ENCODE measurements around the gene HYKK.
A peak's percentile ranks its signal among the peaks of the same experiment; 100 is the strongest.
"Not testable (repeated sequence)": the region's sequence is repeated elsewhere in the genome, so short reads cannot be mapped to it uniquely, and the experiment has no call there.

The HYKK gene

DNA sequence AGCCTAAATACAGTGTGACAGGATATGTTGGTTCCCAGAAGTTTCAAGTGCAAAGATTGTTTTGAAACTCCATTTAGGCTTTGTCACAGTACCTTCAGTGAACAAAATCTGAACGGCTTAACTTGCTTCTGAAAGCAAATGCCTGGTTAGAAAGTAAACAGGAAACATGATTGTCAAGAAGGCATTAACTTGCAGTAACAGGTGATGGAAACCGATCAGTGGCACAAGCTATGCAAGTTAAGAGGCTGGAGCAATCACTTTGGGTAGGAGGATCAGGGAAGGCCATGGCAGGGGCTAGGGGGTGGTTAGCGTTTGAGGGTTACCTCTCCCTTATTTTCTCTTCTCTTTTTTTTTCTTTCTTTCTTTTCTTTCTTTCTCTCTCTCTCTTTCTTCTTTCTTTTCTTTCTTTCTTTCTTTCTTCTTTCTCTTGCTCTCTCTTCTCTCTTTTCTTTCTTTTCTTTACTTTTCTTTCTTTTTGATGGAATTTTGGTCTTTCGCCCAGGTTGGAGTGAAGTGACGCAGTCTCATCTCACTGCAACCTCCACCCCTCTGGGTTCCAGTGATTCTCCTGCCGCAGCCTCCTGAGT is 2.4 kb downstream of the HYKK start:
- Histone ChIP-seq H3K27ac (ENCODE audit: low read length) (no peak overlapping the region), H3K36me3 (ENCODE audit: insufficient read depth, low read depth, low read length) (no peaks in the 10 kb centered on the region), H3K9ac (ENCODE audit: low read depth, low read length) (no peak overlapping the region), H3K4me1 (ENCODE audit: insufficient read depth, low read length) (no peaks in the 10 kb centered on the region), H3K9me3 (ENCODE audit: insufficient read depth, low read depth, low read length) (no peaks in the 10 kb centered on the region), H3K4me3 (ENCODE audit: low read length) (no peak overlapping the region), H3K27me3 (ENCODE audit: insufficient read depth, low read length) (peaks cover 24% of the 10 kb centered on the region)

DNA sequence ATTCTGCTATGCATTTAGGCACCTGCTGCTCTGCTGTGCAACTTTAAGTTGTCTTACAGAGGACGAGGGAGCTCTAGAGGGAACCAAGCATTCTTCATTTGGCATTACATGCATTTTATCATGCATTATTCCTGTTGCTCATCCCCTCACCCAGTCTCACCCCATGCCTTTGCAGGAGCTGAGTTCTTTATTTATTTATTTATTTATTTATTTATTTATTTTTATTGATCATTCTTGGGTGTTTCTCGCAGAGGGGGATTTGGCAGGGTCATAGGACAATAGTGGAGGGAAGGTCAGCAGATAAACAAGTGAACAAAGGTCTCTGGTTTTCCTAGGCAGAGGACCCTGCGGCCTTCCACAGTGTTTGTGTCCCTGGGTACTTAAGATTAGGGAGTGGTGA is 12.7 kb downstream of the HYKK start:
- peaks cover 16% of the 10 kb centered on the region for H3K9me3 ChIP-seq (ENCODE audit: insufficient read depth, low read depth, low read length)
- not testable (repeated sequence) for H3K27ac ChIP-seq (ENCODE audit: low read length); H3K4me1 ChIP-seq (ENCODE audit: insufficient read depth, low read length); H3K36me3 ChIP-seq (ENCODE audit: insufficient read depth, low read depth, low read length); H3K27me3 ChIP-seq (ENCODE audit: insufficient read depth, low read length); H3K9ac ChIP-seq (ENCODE audit: low read depth, low read length); H3K4me3 ChIP-seq (ENCODE audit: low read length)

- Histone ChIP-seq H3K9ac (ENCODE audit: low read depth, low read length) (no peak overlapping the region), H3K4me1 (ENCODE audit: insufficient read depth, low read length) (no peaks in the 10 kb centered on the region), H3K9me3 (ENCODE audit: insufficient read depth, low read depth, low read length) (peaks cover 23% of the 10 kb centered on the region), H3K4me3 (ENCODE audit: low read length) (no peak overlapping the region), H3K27me3 (ENCODE audit: insufficient read depth, low read length) (no peaks in the 10 kb centered on the region), H3K36me3 (ENCODE audit: insufficient read depth, low read depth, low read length) (no peaks in the 10 kb centered on the region), H3K27ac (ENCODE audit: low read length) (no peak overlapping the region)
Measured at GRCh38 chr15:78524230-78524629, 16.9 kb downstream of the HYKK start.

DNA sequence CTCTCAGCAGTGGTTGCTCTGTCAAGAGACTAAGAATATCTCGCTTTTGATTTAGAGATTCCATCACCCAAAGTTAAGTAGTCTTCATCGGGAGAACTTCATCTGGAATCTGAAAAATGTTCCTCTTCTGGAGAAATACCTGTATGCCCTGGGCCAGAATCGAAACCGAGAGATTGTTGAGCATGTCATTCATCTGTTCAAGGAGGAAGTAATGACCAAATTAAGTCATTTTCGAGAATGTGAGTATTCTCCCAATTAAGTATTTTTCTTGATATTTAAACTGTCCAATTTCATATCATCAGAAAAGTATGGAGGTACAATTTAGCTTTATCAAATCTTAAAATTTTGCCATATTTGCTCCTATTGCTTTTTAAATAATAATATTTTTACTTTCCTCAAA is 19.9 kb downstream of the HYKK start:
- no peaks in the 10 kb centered on the region for H3K36me3 ChIP-seq (ENCODE audit: insufficient read depth, low read depth, low read length)
- no peak overlapping the region for H3K4me3 ChIP-seq (ENCODE audit: low read length)

GRCh38 chr15:78533331-78533730 is 26.0 kb downstream of the HYKK start:
- Histone ChIP-seq H3K36me3 (ENCODE audit: insufficient read depth, low read depth, low read length) (no peaks in the 10 kb centered on the region), H3K27ac (ENCODE audit: low read length) (no peak overlapping the region), H3K4me1 (ENCODE audit: insufficient read depth, low read length) (no peaks in the 10 kb centered on the region), H3K4me3 (ENCODE audit: low read length) (no peak overlapping the region), H3K9me3 (ENCODE audit: insufficient read depth, low read depth, low read length) (peaks cover under 1% of the 10 kb centered on the region; the same call in 1 of the 2 replicates), H3K9ac (ENCODE audit: low read depth, low read length) (no peak overlapping the region), H3K27me3 (ENCODE audit: insufficient read depth, low read length) (no peaks in the 10 kb centered on the region)

More for the DNA sequence above, 19.9 kb downstream of the HYKK start:
- H3K27me3 ChIP-seq (ENCODE audit: insufficient read depth, low read length), result no peaks in the 10 kb centered on the region
- H3K9me3 ChIP-seq (ENCODE audit: insufficient read depth, low read depth, low read length), result peaks cover 19% of the 10 kb centered on the region
- no peaks in the 10 kb centered on the region for H3K4me1 ChIP-seq (ENCODE audit: insufficient read depth, low read length)
- no peak overlapping the region for H3K9ac ChIP-seq (ENCODE audit: low read depth, low read length)
- no peak overlapping the region for H3K27ac ChIP-seq (ENCODE audit: low read length)

DNA sequence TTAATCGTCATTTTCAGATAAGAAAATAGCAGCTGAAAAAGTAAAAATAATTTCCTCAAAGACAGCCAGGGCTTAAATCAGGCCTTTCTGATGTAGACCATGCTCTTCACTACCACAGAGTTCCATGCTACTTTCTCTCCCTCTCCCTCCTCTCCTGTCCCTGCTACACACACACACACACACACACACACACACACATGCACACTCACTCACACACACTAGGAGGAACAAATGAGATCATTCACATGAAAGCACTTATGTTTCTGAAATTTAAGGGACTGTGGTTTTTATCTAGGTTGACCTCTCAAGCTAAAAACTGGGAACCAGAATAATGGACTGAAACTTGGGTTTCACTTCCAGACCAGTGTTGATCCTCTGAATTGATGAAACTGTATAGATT is 28.8 kb downstream of the HYKK start:
- no peaks in the 10 kb centered on the region for H3K27me3 ChIP-seq (ENCODE audit: insufficient read depth, low read length)
- H3K4me3 ChIP-seq (ENCODE audit: low read length), result no peak overlapping the region
- no peaks in the 10 kb centered on the region for H3K9me3 ChIP-seq (ENCODE audit: insufficient read depth, low read depth, low read length)
- no peak overlapping the region for H3K27ac ChIP-seq (ENCODE audit: low read length)
- no peak overlapping the region for H3K9ac ChIP-seq (ENCODE audit: low read depth, low read length)
- H3K4me1 ChIP-seq (ENCODE audit: insufficient read depth, low read length), result no peaks in the 10 kb centered on the region
- no peaks in the 10 kb centered on the region for H3K36me3 ChIP-seq (ENCODE audit: insufficient read depth, low read depth, low read length)

DNA sequence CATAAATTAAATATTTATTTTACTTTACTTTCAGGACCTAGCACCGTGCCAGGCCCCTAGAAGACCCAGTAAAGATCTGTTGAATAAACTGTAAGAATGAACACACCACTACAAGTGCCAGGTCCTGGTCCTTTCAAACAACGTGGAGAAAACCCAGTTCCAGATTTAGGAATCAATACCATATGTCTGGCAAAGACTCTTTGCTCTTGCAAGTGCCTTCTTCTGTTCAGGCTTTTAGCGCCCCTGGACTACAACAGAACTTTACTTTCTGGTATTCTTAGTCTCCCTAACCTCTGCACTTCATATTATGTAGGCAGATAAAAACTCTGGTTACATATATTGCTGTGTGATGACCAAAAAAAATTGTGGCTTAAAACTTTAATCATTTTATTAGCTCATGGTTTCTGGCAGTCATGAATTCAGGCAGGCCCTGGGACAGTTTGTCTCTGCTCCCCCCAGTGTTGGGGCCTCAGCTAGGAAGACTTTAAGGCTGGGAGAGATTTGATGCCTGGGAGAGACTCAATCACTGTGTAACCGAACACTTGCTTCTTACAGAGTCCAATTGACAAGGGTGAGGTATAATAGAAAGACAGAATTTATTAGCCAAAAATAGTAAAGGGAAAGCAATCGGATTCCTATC is 30.0 kb downstream of the HYKK start:
- Histone ChIP-seq H3K27me3 (ENCODE audit: insufficient read depth, low read length) (no peaks in the 10 kb centered on the region), H3K36me3 (ENCODE audit: insufficient read depth, low read depth, low read length) (peaks cover 7% of the 10 kb centered on the region), H3K27ac (ENCODE audit: low read length) (no peak overlapping the region), H3K9ac (ENCODE audit: low read depth, low read length) (no peak overlapping the region), H3K4me1 (ENCODE audit: insufficient read depth, low read length) (peaks cover 5% of the 10 kb centered on the region; the same call in 1 of the 2 replicates), H3K4me3 (ENCODE audit: low read length) (no peak overlapping the region), H3K9me3 (ENCODE audit: insufficient read depth, low read depth, low read length) (no peaks in the 10 kb centered on the region)

GRCh38 chr15:78538358-78538757 is 31.0 kb downstream of the HYKK start:
- no peak overlapping the region for H3K27ac ChIP-seq (ENCODE audit: low read length)
- H3K9ac ChIP-seq (ENCODE audit: low read depth, low read length), result no peak overlapping the region
- no peaks in the 10 kb centered on the region for H3K9me3 ChIP-seq (ENCODE audit: insufficient read depth, low read depth, low read length)
- H3K36me3 ChIP-seq (ENCODE audit: insufficient read depth, low read depth, low read length), result peaks cover 17% of the 10 kb centered on the region
- H3K27me3 ChIP-seq (ENCODE audit: insufficient read depth, low read length), result no peaks in the 10 kb centered on the region
- H3K4me3 ChIP-seq (ENCODE audit: low read length), result no peak overlapping the region
- peaks cover 5% of the 10 kb centered on the region; the same call in 1 of the 2 replicates for H3K4me1 ChIP-seq (ENCODE audit: insufficient read depth, low read length)

DNA sequence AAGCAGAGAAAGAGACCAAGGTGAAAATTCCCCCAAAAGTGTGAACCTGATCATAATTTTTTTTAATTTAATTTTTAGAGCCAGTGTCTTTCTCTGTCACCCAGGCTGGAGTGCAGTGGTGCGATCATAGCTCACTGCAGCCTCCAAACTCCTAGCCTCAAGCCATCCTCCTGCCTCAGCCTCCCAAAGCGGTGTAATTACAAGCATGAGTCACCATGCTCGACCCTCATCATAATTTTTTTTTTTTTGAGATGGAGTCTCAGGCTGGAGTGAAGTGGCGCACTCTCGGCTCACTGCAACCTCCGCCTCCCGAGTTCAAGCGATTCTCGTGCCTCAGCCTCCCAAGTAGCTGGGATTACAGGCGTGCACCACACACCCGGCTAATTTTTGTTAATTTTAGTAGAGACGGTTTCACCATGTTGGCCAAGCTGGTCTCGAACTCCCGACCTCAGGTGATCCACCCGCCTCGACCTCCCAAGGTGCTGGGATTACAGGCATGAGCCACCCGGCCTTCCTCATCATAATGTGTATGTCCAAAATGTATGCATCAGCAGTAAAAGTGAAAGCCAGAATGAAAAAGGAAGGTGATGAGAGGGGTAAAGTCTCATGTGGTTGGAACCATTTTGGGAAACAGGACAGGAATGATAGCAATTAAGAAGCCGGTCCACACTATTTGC is 32.2 kb downstream of the HYKK start:
- H3K27me3 ChIP-seq (ENCODE audit: insufficient read depth, low read length); H3K4me1 ChIP-seq (ENCODE audit: insufficient read depth, low read length); H3K9me3 ChIP-seq (ENCODE audit: insufficient read depth, low read depth, low read length): not testable (repeated sequence)
- Histone ChIP-seq H3K27ac (ENCODE audit: low read length) (peak overlapping the region; percentile 84), H3K36me3 (ENCODE audit: insufficient read depth, low read depth, low read length) (peaks cover 29% of the 10 kb centered on the region), H3K4me3 (ENCODE audit: low read length) (peak overlapping the region; percentile 90), H3K9ac (ENCODE audit: low read depth, low read length) (peak overlapping the region; percentile 96; the same call in 1 of the 2 replicates)

DNA sequence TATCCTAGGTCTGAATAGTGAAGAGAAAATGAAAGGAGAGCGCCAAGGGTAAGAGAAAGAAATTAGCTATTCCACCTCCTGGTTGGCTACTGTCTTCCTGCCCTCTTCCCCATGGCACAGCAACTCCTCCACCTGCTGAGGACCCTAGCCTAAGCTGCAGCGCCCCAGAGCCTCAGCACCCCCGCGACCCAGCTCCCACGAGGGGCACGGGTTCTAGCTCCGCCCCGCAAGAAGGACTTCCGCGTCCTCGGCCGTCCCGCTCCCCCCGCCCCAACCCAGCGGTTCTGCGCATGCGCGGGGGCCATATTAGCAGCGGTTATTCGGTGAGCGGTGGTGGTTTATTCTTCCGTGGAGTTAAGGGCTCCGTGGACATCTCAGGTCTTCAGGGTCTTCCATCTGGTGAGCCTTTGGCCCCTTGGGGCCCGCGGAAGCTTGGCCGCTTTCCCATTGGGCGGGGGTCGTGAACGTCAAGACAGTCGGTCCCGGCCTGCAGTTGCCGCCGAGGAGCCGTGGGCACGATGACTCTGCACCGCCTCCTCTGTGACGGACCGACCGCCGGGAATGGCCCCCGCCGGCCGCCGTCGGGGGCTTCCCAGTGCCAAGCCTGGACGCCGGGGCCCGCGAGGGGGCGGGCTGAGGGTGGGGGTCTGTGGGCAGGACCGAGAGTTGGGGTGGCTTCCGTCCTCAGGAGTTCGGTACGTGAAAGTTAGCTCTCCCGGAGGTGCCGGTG is 32.9 kb downstream of the HYKK start, which contains the start of gene PSMA4:
PSMA4 (plus strand) TSS at position 304 of the 730 bp plus-strand sequence. CDS start 1,484 bp downstream, outside the sequence.
- H3K9ac ChIP-seq (ENCODE audit: low read depth, low read length), result peak within 1 kb of the TSS; percentile 96
- no peaks in the 10 kb centered on the region for H3K27me3 ChIP-seq (ENCODE audit: insufficient read depth, low read length)
- peak within 1 kb of the TSS; percentile 84 for H3K27ac ChIP-seq (ENCODE audit: low read length)
- peaks cover 5% of the 10 kb centered on the region; the same call in 1 of the 2 replicates for H3K4me1 ChIP-seq (ENCODE audit: insufficient read depth, low read length)
- peaks cover 36% of the 10 kb centered on the region for H3K36me3 ChIP-seq (ENCODE audit: insufficient read depth, low read depth, low read length)
- H3K9me3 ChIP-seq (ENCODE audit: insufficient read depth, low read depth, low read length), result no peaks in the 10 kb centered on the region
- H3K4me3 ChIP-seq (ENCODE audit: low read length), result peak within 1 kb of the TSS; percentile 90

- H3K27ac ChIP-seq (ENCODE audit: low read length), result no peak overlapping the region
- no peaks in the 10 kb centered on the region for H3K9me3 ChIP-seq (ENCODE audit: insufficient read depth, low read depth, low read length)
- peak overlapping the region; percentile 96 for H3K9ac ChIP-seq (ENCODE audit: low read depth, low read length)
- peaks cover 5% of the 10 kb centered on the region; the same call in 1 of the 2 replicates for H3K4me1 ChIP-seq (ENCODE audit: insufficient read depth, low read length)
- H3K27me3 ChIP-seq (ENCODE audit: insufficient read depth, low read length), result no peaks in the 10 kb centered on the region
- H3K4me3 ChIP-seq (ENCODE audit: low read length), result peak overlapping the region; percentile 90
- peaks cover 44% of the 10 kb centered on the region for H3K36me3 ChIP-seq (ENCODE audit: insufficient read depth, low read depth, low read length)
Measured at GRCh38 chr15:78540871-78541743, 33.7 kb downstream of the HYKK start.
